Fibroblast of mammary gland (primary cell): Measurements from ENCODE around the gene MIEF1.

Experiments used
- DNase-seq: peaks from one replicate; pipeline ENCODE4 v3.0.0-alpha.2; 2010; ENCODE audit warnings: low read depth
- H3K4me3 ChIP-seq: 2 replicates; pipeline ENCODE4 v1.5.1; 2011; ENCODE audit warnings: low read depth, mild to moderate bottlenecking, low read length, moderate library complexity; ENCODE audit not compliant: control insufficient read depth
- CTCF ChIP-seq: conservative IDR thresholded peaks from 2 replicates; pipeline ENCODE4 v1.5.1; 2011; ENCODE audit warnings: low read depth, low read length, inconsistent platforms; ENCODE audit not compliant: control insufficient read depth, insufficient read depth

The MIEF1 gene

GRCh38 chr22:39502109-39502788 is at the start of gene MIEF1:
TSS of gene MIEF1 (plus strand) at chr22:39502290. CDS start at chr22:39511295, 9,005 bp downstream.
- TF ChIP-seq CTCF: no peak
- peak; percentile 93 for DNase-seq
- peak within 1 kb of the TSS; percentile 81 for H3K4me3 ChIP-seq

- no peak for TF ChIP-seq CTCF
- DNase-seq: no peak
- H3K4me3 ChIP-seq: no peak overlapping the region
Observed at GRCh38 chr22:39452740-39453040, 49.4 kb upstream of the MIEF1 start.

GRCh38 chr22:39453765-39454378 is 48.2 kb upstream of the MIEF1 start:
- TF ChIP-seq CTCF: no peak
- DNase-seq: no peak
- no peak overlapping the region for H3K4me3 ChIP-seq

- no peak overlapping the region for H3K4me3 ChIP-seq
- TF ChIP-seq CTCF: no peak
- DNase-seq: no peak
Observed at GRCh38 chr22:39454385-39454871, 47.7 kb upstream of the MIEF1 start.

- TF ChIP-seq CTCF: no peak
- H3K4me3 ChIP-seq: no peak within 1 kb of the TSS
- no peak for DNase-seq
Observed at GRCh38 chr22:39456522-39457197, 45.4 kb upstream of the MIEF1 start, which contains the start of gene MGAT3. TSS of gene MGAT3 (plus strand) at chr22:39457012. CDS start at chr22:39487348, 30,336 bp downstream.

GRCh38 chr22:39457198-39457555 is 44.9 kb upstream of the MIEF1 start:
- H3K4me3 ChIP-seq: no peak overlapping the region
- DNase-seq: no peak
- no peak for TF ChIP-seq CTCF
